ENCODE data around the gene ZNF544.
"Not testable (repeated sequence)": the region's sequence is repeated elsewhere in the genome, so short reads cannot be mapped to it uniquely, and the experiment has no call there.

The ZNF544 gene

DNA sequence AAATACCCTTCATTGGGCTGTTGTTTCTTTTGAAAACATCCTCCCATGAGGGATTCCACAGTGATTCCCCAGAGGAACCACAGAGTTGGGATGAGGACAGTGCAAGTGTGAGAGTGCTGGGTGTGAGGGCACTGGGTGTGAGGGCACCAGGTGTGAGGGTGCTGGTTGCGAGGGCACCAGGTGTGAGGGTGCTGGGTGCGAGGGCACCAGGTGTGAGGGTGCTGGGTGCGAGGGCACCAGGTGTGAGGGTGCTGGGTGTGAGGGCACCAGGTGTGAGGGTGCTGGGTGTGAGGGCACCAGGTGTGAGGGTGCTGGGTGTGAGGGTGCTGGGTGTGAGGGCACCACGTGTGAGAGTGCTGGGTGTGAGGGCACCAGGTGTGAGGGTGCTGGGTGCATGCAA lies 29.5 kb downstream of the ZNF544 start:
- not testable (repeated sequence) for DNase-seq

DNA sequence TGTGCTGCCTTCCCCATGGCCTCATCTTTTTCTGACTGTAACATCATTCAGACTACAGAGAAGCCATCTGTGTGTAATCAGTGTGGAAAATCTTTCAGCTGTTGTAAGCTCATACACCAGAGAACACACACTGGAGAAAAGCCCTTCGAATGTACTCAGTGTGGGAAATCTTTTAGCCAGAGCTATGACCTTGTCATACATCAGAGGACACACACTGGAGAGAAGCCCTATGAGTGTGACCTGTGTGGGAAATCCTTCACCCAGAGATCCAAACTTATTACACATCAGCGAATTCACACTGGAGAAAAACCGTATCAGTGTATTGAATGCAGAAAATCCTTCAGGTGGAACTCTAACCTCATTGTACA lies 32.9 kb downstream of the ZNF544 start:
- no peak for DNase-seq

DNA sequence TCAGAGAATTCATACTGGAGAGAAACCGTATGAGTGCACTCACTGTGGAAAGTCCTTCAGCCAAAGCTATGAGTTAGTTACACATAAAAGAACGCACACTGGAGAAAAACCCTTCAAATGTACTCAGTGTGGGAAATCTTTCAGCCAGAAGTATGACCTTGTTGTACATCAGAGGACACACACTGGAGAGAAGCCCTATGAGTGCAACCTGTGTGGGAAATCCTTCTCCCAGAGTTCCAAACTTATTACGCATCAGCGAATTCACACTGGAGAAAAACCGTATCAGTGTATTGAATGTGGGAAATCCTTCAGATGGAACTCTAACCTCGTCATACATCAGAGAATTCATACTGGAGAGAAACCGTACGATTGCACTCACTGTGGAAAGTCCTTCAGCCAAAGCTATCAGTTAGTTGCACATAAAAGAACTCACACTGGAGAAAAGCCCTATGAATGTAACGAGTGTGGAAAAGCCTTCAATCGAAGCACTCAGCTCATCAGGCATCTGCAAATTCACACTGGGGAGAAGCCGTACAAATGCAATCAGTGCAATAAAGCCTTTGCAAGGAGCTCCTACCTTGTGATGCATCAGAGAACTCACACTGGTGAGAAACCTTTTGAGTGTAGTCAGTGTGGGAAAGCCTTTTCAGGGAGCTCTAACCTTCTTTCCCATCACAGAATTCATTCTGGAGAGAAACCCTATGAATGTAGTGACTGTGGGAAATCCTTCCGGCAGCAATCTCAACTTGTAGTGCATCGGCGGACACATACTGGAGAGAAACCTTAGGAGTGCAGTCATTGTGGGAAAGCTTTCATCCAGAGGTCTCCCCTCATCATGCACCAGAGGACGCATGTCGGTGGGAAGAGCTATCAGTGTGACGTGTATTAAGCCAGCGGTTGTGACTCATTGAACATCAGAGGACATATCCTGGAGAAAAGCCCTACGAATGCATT lies 33.5 kb downstream of the ZNF544 start:
- DNase-seq, result no peak

DNA sequence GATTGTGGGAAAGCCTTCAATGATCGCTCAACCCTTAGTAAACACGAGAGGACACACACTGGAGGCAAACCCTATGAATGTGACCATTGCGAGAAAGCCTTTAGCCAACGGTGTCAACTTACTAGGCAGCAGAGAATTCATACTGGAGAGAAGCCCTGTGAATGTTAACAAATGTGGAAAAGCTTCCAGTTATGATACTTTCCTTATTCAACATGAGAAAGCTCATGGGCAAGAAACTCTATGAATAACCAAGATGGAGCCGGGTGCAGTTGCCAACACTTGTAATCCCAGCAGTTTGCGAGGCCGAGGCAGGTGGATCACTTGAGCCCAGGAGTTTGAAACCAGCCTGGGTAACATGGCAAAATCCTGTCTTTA lies 34.2 kb downstream of the ZNF544 start:
- no peak for DNase-seq

DNA sequence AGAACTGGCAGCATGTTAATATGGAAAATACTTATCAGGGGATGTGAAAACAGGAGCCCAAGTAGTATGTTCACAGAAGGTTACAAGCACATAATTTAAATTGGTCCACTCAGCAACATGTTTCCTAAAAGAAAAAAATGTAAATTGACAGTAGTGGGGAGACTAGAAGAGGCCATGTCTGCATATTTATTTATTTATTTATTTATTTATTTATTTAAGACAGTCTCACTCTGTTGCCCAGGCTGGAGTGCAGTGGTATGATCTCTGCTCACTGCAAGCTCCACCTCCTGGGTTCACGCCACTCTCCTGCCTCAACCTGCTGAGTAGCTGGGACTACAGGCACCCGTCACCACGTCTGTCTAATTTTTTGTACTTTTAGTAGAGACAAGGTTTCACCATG lies 36.4 kb downstream of the ZNF544 start:
- no peak for DNase-seq

DNA sequence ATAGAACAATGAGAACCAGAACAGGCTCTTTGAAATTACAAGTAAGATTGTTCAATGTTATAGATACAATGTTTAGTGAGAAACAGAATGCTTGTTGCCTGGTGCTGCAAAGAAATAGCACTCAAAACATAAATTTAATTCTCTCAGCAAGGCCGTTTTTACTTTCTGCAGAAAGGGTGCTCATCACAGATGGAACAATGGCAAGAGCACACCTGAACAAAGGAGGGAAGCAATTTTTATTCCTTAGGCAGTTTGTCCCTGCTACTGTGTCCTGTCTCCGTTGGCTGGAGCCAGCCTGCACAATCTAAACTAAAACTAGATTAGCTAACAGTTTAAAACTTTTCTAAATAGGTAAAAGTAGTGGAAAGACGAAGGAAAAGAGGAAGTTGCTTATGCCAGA lies 39.6 kb downstream of the ZNF544 start:
- DNase-seq, result no peak

DNA sequence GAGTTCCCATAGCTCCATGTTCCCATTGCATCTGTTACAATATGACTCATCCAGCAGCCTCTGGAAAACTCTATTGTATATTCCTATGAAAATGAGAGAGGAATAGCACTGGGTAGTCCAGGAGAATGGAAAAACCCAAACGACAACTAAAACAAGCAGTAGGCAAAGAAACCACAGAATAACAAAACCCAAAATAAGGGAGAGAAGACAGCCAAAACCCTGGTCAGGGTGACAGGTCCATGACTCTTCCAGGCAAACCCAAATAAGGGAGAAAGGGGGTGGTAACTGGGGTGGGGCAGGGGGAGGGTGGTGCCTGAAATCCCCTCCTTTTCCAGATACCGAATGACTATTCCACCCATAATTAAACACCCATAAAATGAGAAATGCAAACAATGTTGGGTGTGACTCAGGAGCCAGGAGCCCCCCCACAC lies 46.1 kb downstream of the ZNF544 start:
- DNase-seq, result no peak

DNA sequence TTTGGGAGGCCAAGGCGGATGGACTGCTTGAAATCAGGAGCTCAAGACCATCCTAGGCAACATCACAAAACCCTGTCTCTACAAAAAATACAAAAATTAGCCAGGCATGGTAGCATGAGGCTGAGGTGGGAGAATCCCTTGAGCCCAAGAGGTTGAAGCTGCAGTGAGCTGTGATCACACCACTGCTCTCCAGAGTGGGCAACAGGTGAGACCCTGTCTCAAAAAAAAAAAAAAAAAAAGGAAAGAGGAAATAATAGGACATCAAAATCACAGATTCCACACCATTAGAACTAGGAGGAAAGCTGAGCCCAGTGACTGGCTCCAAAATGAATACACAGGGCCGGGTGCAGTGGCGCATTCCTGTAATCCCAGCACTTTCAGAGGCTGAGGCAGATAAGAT lies 46.9 kb downstream of the ZNF544 start:
- no peak for DNase-seq

DNA sequence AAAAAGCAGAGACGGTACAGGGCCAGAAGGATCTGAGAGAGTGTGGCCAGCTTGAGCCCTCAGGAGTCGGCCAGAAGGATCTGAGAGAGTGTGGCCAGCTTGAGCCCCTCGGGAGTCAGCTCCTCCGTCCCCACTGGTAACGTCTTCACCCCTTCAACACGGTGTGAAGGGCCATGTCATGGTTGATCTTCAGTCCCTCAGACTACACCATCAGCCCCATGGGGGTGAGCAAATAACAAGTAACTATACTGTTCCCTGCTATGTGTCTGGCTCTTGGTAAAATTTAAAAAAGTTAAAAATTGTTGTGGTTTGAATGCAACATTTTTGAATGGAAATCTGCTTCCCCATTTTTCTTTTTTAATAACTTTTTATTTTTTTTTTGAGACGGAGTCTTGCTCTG lies 48.5 kb downstream of the ZNF544 start:
- no peak for DNase-seq

DNA sequence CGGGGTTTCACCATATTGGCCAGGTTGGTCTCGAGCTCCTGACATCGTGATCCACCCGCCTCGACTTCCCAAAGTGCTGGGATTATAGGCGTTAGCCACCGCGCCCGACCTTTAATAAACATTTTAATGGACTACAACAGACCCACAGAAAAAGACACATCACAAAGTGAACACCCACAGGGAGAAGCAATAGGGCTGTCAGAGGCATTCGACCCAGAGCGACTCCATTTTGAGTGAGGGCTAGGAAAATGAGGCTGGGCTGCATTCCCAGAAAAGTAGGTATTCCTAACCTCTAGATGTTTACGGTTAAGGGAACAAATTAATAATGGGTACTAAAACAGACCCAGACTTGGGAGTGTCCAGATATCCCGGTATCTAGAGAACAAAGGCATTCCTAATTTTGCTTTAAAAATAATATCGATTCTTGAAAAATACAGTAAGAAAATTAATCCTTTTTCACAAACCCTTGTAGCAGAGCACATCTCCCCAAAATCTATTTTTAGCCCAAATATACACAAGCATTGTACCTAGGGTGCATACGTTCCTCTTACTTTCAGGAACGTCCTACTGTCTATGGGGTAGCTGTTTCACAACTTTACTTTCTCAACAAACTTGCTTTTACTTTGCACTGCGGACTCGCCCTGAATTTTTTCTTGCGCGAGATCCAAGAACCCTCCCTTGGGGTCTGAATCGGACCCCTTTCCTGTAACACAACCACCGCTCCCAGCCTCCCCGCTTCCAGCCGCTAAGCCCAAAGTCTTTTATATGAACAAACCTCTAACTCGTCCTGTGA lies 49.2 kb downstream of the ZNF544 start:
- DNase-seq, result no peak

DNA sequence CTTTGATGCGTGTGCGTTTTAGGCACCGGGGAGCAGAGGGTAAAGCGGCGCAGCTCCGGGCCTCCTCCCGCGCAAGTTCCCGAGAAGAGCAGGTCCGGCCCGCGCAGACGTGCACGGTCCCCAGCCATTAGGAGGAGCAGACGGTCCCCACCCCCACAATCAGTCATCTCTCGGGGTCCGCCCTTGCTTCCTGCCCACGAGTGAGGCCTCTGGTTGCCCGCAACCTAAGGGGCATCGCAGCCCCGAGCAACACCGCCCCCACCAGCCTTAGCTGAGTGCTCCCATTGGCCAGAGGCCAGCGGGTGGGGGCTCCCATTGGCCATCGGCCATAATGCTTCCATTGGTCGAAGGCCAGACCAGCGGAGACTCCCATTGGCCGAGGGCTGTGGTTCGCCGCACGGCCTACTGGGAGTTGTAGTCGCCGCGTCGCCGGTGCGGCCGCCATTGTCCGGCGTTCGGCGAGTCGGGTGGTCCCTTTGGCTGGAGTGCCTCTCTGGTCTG lies 49.9 kb downstream of the ZNF544 start, which contains the start of gene ZNF8:
ZNF8 (plus strand) TSS at position 415 of the 501 bp plus-strand sequence. CDS start 127 bp downstream, outside the sequence.
- DNase-seq, result peak; percentile 97 to 98

DNA sequence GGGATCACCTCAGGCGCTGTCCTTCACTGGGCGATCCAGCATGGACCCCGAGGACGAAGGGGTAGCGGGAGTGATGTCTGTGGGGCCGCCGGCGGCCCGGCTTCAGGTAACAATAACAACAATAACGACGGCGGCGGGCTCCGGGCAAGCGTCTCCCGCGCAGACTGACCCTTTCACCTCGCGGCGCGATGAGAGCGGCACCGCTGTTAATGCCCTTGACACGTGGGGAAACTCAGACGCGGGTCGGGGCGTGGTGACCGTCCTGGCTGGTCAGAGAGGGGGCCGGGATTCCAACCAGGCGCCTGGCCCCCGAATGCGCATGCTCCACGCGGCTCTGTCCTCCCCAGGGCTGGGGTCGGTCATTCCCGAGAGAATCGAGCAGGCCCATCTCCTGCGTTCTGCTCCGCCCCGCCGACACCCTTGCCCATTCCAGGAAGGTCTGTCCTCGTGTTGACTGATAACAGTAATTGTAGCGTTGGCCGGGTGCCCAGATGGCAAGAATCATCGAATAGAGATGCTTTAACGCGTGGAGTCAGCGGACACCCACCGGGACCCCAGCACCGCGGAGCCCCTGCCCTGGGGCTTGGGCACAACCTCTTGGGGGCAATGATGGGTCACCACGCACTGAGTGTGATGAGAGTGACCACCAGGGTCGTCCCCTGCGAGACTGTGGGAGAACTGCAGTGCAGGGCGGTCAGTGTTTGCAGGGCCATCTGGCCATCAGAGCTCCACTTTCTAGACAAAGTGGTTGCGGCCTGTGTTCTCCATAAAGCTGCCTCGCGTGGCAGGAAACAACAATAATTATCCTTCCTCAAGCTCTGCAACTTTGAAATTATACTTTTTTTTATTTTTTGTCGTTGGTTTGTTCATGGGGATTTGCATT lies 50.6 kb downstream of the ZNF544 start:
- DNase-seq, result peak; percentile 31

DNA sequence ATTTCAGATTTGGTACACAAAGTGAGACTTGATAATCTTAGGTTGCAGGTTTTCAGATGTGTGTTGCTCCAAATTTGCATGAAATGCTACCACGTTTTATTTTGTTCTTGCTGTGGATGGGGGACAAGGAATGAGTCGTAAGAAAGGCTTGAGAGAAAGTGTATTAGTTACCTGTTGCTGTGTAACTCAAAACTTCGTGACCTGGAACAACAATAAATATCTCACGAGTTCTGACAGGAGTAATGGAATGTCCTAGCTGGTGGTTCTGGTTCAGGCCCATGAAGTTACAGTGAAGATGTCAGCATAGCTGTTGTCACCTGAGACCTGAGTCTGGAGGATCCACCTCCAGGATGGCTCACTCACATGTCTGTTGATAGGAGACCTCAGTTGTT lies 51.2 kb downstream of the ZNF544 start:
- DNase-seq, result no peak

DNA sequence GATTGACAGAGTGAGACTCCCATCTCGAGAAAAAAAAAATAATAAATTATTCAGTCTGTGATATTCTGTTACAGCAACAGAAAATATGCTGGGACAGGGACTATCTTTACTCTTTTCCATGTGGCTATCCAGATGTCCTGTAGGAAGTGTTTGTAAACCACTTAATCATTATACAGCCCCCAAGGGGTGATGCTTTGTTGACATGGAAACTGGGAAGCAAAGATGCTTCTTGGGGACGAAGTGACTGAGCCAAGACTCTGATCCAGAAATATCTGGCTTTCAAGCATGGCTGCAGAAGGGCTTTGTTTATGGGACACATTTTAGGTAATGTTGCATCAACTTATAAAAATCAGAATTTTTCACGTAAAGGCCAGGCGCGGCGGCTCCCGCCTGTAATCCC lies 55.5 kb downstream of the ZNF544 start:
- no peak for DNase-seq

DNA sequence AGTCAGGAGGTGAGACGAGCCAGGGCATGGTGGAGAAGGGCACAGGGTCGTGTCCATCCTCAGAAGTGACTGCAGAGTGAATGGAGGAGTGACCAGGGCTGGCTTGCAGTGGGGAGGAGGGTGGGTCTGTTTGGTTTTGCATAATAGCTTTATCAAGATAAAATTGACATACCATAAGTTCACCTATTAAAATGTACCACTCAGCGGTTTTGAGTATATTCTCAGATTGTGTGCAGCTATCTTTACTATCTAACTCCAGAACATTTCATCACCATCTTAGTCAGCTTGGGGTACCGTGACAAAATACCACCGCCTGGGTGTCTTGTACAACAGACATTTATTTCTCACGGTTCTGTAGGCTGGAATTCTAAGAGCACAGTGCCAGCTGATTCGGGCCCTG lies 63.2 kb downstream of the ZNF544 start:
- no peak for DNase-seq

DNA sequence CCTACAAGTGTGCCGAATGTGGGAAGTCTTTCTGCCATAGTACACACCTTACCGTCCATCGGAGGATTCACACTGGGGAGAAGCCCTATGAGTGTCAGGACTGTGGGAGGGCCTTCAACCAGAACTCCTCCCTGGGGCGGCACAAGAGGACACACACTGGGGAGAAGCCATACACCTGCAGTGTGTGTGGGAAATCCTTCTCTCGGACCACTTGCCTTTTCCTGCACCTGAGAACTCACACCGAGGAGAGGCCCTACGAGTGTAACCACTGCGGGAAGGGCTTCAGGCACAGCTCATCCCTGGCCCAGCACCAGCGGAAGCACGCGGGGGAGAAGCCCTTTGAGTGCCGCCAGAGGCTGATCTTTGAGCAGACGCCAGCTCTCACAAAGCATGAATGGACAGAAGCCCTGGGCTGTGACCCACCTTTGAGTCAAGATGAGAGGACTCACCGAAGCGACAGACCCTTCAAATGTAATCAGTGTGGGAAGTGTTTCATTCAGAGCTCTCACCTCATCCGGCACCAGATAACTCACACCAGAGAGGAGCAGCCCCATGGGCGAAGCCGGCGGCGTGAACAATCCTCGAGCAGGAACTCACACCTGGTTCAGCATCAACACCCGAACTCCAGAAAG lies 66.1 kb downstream of the ZNF544 start:
- no peak for DNase-seq

DNA sequence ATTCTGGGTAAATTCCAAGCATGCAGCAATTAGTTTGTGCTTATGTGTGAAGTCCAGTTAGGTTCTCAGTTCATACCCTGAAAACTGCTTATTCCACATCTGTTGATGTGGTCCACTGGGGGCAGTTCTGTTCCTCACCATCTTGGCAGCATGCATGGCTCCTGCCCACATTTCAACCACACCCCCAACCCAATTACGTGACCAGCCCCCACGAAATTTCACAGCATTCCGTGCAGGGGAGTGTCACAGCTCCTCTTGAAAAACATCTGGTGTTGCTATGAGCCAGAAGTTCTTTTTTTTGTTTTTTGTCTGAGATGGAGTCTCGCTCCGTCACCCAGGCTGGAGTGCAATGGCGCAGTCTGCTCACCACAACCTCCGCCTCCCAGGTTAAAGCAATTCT lies 67.4 kb downstream of the ZNF544 start:
- DNase-seq, result no peak

DNA sequence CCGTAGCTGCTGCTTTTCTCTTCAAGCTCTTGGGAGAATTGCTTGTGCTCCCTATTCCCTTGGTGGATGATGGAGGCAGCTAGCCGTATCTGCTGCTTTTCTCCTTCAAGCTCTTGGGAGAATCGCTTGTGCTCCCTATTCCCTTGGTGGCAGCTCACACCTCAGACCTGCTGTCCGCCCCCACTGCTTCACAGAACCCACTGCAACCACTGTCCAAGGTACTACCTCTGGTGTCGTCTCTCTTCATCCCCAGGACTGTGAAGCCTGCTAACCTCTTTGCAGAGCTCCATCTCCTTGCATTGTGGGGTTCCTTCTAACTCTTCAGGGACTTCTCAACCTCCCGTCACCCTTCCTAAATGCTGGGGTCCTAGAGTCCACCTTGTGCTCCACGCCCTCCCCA lies 71.9 kb downstream of the ZNF544 start:
- no peak for DNase-seq

DNA sequence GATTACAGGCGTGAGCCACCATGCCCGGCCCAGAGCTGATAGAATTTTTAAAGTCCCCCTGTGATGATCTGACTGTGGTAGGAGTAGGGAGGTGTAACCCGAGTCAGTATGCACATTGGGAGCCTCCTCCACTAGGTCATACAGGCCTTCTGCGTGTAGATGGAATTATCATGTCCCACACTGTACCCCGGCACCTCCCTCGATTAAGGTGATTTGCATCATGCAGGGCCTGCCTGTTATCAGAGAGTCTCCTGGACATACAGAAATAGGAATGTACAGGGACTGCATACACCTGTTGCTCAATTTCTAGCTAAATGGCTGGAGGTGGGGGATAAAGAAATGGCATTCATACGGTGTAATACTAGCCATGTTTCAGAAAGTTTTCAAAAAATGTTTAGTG lies 75.5 kb downstream of the ZNF544 start:
- DNase-seq, result no peak

DNA sequence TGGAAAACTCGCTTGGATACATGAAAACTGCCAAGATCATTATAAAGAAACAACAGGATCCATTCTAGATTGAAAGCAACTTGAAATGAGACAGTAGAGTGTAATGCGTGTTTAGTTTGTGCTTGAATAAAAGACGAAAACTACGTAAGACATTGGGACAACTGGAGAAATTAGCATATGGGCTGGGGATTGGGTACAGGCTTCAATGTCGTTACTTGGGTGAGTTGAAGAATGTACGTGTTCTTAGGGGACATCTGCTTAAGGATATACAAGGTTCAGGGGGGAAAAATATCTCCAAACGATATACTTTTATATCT lies 76.0 kb downstream of the ZNF544 start:
- DNase-seq, result no peak

DNA sequence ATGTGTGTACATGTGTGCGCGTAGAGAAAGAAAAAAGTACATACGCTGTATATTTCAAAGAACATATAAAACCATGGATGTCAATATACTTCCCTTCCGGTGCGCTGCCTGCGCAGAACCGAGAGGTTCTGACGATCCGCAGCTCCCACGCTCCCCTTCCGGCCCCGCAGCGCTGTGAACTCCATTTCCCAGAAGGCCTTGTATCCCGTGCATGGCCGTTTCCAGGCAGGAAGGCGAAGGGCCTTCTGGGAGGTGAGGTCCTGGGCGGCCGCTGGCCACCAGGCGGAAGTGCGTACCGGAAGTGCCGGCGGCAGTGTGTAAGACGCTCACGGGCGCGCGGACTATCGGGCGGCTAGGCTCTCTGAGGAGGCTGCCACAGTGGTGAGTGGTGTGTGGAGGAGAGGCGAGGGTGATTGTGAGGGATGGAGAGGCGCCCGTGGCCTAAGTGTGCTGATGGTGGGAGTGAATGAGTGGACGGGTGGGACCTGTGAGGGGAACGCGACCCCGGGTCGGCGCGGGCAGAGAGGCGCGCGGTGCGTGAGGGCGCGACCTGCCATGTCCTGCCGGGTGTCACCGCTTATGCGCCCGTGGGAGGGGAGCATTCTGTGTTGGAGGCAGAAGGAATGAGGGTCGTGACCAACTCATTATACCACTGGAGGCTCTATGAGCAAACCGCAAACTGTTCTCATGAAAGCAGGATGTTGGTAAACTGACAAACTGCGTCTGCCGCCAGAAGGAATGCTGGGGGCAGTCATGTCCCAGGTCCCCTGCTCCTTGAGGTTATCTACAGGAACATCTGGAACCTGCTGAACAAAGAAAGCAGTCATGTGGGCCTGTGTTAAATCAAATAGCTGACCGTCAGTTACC lies 76.6 kb downstream of the ZNF544 start, which contains the start of gene ERVK3-1:
ERVK3-1 (plus strand) TSS at position 313 of the 867 bp plus-strand sequence. CDS start 6,792 bp downstream, outside the sequence.
- peak; percentile 95 to 98 for DNase-seq
